ENCODE measurements around the gene HELLS. TPM values are rescaled to one million over a fixed set of nuclear protein-coding genes. Genes with fewer than 3 reads are reported as not detected.

HELLS gene
- total and polyA plus RNA-seq, 9 donors: 1.8 to 14.4 (median 9.7) TPM

DNA sequence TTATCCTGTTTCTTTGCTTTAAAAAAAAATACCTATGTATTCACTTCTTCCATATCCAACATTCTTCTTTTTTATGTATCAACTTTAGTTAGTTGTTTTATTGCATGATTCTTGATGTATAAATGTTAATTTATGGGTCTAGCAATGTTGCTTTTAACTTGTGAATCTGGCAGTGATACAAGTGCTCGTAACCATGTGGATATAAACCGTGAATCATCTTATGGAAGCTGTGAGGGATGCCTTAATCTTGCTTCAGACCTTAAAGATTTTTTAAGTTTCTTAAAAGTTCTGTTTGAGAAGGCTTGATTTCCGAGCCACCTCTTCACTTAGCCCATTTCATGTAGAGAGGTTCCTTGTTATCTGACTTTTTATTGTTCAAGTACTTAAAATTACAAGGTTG, 25.9 kb downstream of the HELLS start:
- H3K27me3 ChIP-seq: no peaks in the 10 kb centered on the region
- no peak overlapping the region for H3K4me3 ChIP-seq
- H3K36me3 ChIP-seq: no peaks in the 10 kb centered on the region
- H3K9me3 ChIP-seq: no peaks in the 10 kb centered on the region
- H3K4me1 ChIP-seq (ENCODE audit: insufficient read depth): no peaks in the 10 kb centered on the region
- H3K27ac ChIP-seq: no peak overlapping the region
- DNase-seq: no peak
- TF ChIP-seq, protein P1, sequence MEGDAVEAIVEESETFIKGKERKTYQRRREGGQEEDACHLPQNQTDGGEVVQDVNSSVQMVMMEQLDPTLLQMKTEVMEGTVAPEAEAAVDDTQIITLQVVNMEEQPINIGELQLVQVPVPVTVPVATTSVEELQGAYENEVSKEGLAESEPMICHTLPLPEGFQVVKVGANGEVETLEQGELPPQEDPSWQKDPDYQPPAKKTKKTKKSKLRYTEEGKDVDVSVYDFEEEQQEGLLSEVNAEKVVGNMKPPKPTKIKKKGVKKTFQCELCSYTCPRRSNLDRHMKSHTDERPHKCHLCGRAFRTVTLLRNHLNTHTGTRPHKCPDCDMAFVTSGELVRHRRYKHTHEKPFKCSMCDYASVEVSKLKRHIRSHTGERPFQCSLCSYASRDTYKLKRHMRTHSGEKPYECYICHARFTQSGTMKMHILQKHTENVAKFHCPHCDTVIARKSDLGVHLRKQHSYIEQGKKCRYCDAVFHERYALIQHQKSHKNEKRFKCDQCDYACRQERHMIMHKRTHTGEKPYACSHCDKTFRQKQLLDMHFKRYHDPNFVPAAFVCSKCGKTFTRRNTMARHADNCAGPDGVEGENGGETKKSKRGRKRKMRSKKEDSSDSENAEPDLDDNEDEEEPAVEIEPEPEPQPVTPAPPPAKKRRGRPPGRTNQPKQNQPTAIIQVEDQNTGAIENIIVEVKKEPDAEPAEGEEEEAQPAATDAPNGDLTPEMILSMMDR (IDR thresholded peaks at IDR 0.05): no peak
- TF ChIP-seq POLR2A (IDR thresholded peaks at IDR 0.05) (no peak), EP300 (IDR thresholded peaks at IDR 0.05) (no peak)
- intact Hi-C loops (cut with DNase I): no loop called here
- WGBS, 3 donors: 88 to 91% (median 89%) methylated on average over 3 of the region's 3 CpGs

DNA sequence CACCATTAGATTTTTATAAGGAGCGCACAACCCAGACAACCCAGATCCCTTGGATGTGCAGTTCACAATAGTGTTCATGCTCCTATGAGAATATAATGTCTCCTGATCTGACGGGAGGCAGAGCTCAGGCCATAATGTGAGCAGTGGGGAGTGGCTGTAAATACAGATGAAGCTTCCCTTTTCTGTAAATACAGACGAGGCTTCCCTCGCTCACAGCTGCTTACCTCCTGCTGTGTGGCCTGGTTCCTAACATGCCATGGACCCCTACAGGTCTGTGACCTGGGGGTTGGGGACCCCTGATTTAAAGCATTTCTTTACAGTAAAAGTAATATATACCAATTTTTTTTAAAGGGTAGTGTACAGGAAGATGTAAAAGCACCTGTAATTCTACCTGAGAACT, 33.2 kb downstream of the HELLS start:
- Histone ChIP-seq H3K4me3 (no peak overlapping the region), H3K9me3 (no peaks in the 10 kb centered on the region), H3K36me3 (no peaks in the 10 kb centered on the region), H3K27ac (no peak overlapping the region), H3K27me3 (no peaks in the 10 kb centered on the region), H3K4me1 (ENCODE audit: insufficient read depth) (no peaks in the 10 kb centered on the region)
- intact Hi-C loops (cut with DNase I): no loop called here
- no peak for DNase-seq
- 89 to 94% (median 92%) methylated on average over 4 of the region's 4 CpGs for WGBS, 3 donors
- TF ChIP-seq EP300 (IDR thresholded peaks at IDR 0.05): no peak
- TF ChIP-seq POLR2A (IDR thresholded peaks at IDR 0.05): no peak
- TF ChIP-seq, protein P1 (IDR thresholded peaks at IDR 0.05): no peak

DNA sequence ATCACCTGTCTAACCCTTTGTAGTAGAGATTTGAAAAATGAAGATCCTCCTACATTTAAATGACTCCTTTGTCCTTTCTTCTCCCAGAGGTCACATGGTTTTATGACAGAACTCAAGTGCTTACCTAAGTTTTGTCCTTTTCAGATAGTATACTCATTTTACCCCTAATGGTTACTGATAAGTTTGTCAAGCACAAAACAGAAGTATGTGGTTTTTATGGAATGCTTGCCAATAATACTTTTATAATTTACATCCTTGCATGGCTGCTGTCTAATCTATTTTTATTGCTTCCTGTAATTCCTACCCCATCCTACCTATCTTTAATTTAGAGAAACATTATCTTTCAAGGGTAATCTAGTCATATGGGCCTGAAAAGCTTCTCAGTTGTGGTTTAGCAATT, 37.5 kb downstream of the HELLS start:
- Histone ChIP-seq H3K36me3 (no peaks in the 10 kb centered on the region), H3K27me3 (no peaks in the 10 kb centered on the region), H3K4me3 (no peak overlapping the region), H3K27ac (no peak overlapping the region), H3K9me3 (no peaks in the 10 kb centered on the region), H3K4me1 (ENCODE audit: insufficient read depth) (no peaks in the 10 kb centered on the region)
- intact Hi-C loops (cut with DNase I): no loop called here
- no peak for DNase-seq
- TF ChIP-seq, protein P1 (IDR thresholded peaks at IDR 0.05): no peak
- TF ChIP-seq POLR2A (IDR thresholded peaks at IDR 0.05): no peak
- no peak for TF ChIP-seq EP300 (IDR thresholded peaks at IDR 0.05)

DNA sequence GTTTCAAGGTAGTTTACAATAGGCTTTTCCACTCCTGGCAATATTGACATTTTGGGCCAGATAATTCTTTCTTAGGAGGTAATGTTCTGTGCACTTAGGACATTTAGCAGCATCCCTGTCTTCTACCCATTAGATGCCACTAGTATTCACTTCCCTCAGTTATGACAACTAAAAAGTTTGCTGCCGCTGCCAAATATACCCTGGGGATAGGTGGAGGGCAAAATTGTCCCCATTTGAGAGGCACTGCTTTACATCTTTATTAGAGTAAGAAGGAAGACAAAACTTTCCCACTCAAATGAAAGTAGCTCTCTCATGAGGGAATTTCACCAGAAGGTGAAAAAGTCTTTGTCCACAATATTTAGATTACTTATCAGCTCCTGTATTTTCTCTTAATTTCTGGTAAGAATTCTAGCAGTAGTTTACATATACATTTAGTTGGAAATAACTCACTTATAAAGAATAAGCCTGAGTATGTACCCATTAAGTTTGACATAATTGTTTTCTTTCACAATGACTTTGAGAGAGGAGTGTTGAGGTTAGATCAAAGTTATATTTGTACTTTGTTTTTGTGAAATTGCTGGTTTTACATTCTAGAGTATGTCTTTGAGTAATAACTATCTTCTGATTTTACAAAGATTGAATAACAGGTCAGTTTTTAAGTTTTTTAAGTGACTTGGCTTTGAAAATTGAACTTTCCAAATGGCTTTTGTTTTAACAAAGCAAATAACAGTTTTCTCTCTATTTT, 46.0 kb downstream of the HELLS start:
- H3K36me3 ChIP-seq: no peaks in the 10 kb centered on the region
- no peaks in the 10 kb centered on the region for H3K9me3 ChIP-seq
- TF ChIP-seq, protein P1 (IDR thresholded peaks at IDR 0.05): no peak
- TF ChIP-seq EP300 (IDR thresholded peaks at IDR 0.05): no peak
- no peak for TF ChIP-seq POLR2A (IDR thresholded peaks at IDR 0.05)
- H3K27me3 ChIP-seq: no peaks in the 10 kb centered on the region
- no peak for DNase-seq
- WGBS, 3 donors: 96 to 100% (median 100%) methylated on average over 1 of the region's 1 CpG
- intact Hi-C loops (cut with DNase I): no loop called here
- H3K4me3 ChIP-seq: no peak overlapping the region
- H3K27ac ChIP-seq: no peak overlapping the region
- H3K4me1 ChIP-seq (ENCODE audit: insufficient read depth): no peaks in the 10 kb centered on the region

Measured in ovary (tissue), 9 donors.